ENCODE results near the gene SESN1. TPM values are rescaled to one million over a fixed set of nuclear protein-coding genes. Genes with fewer than 3 reads are reported as not detected.

Gene SESN1
- total RNA-seq, 2 experiments from 2014 or later, result 9.3 to 10.6 TPM

- ChIA-PET CTCF (interaction anchor here (0.7 to 1.0 kb wide), 3 partner anchors 14 to 223 kb away, joined by 3 to 5 read pairs (median 3); no protein-coding TSS in a partner anchor), POLR2A (no interaction called here)
- H3K9me3 Mint-ChIP-seq, result no peaks in the 10 kb centered on the region
- peaks cover 29% of the 10 kb centered on the region for H3K4me1 Mint-ChIP-seq (ENCODE audit: low read depth)
- H3K27me3 Mint-ChIP-seq, result no peaks in the 10 kb centered on the region
- H3K36me3 Mint-ChIP-seq, result no peaks in the 10 kb centered on the region
- intact Hi-C loops (cut with micrococcal nuclease), result loop anchor here (1.0 kb wide), 1 partner anchor 49 kb away; no protein-coding TSS in a partner anchor
- no peak overlapping the region for H3K27ac Mint-ChIP-seq
- H3K4me3 Mint-ChIP-seq, result no peak overlapping the region
- no peak for DNase-seq
These were observed 36.0 kb downstream of the SESN1 start for GRCh38 chr6:109058620-109059019.

GRCh38 chr6:109056661-109057060 lies 38.0 kb downstream of the SESN1 start:
- H3K9me3 Mint-ChIP-seq, result no peaks in the 10 kb centered on the region
- peaks cover 25% of the 10 kb centered on the region for H3K4me1 Mint-ChIP-seq (ENCODE audit: low read depth)
- intact Hi-C loops (cut with micrococcal nuclease), result no loop called here
- no peak for DNase-seq
- H3K36me3 Mint-ChIP-seq, result no peaks in the 10 kb centered on the region
- ChIA-PET POLR2A (no interaction called here), CTCF (no interaction called here)
- H3K27ac Mint-ChIP-seq, result no peak overlapping the region
- H3K4me3 Mint-ChIP-seq, result no peak overlapping the region
- H3K27me3 Mint-ChIP-seq, result no peaks in the 10 kb centered on the region

- Mint-ChIP-seq H3K9me3 (no peaks in the 10 kb centered on the region), H3K27me3 (no peaks in the 10 kb centered on the region), H3K4me1 (ENCODE audit: low read depth) (peaks cover 27% of the 10 kb centered on the region), H3K4me3 (no peak overlapping the region), H3K36me3 (no peaks in the 10 kb centered on the region), H3K27ac (no peak overlapping the region)
- CTCF ChIA-PET, result interaction anchor here (0.8 kb wide), 1 partner anchor 17 kb away, joined by 3 read pairs; no protein-coding TSS in a partner anchor
- DNase-seq, result no peak
- intact Hi-C loops (cut with micrococcal nuclease), result no loop called here
- POLR2A ChIA-PET, result no interaction called here
These were observed 38.8 kb downstream of the SESN1 start for GRCh38 chr6:109055771-109056235.

GRCh38 chr6:109053336-109053735 lies 41.3 kb downstream of the SESN1 start:
- peaks cover 20% of the 10 kb centered on the region for H3K4me1 Mint-ChIP-seq (ENCODE audit: low read depth)
- ChIA-PET POLR2A (no interaction called here), CTCF (interaction anchor here (1.4 kb wide), 1 partner anchor 19 kb away, joined by 3 read pairs; no protein-coding TSS in a partner anchor)
- H3K4me3 Mint-ChIP-seq, result no peak overlapping the region
- no peak overlapping the region for H3K27ac Mint-ChIP-seq
- no peak for DNase-seq
- H3K9me3 Mint-ChIP-seq, result no peaks in the 10 kb centered on the region
- peaks cover 4% of the 10 kb centered on the region for H3K36me3 Mint-ChIP-seq
- H3K27me3 Mint-ChIP-seq, result no peaks in the 10 kb centered on the region
- intact Hi-C loops (cut with micrococcal nuclease), result no loop called here

- ChIA-PET POLR2A (no interaction called here), CTCF (interaction anchor here (1.4 kb wide), 1 partner anchor 19 kb away, joined by 3 read pairs; no protein-coding TSS in a partner anchor)
- peaks cover 4% of the 10 kb centered on the region for H3K36me3 Mint-ChIP-seq
- DNase-seq, result no peak
- H3K4me3 Mint-ChIP-seq, result no peak overlapping the region
- no peaks in the 10 kb centered on the region for H3K9me3 Mint-ChIP-seq
- intact Hi-C loops (cut with micrococcal nuclease), result no loop called here
- no peaks in the 10 kb centered on the region for H3K27me3 Mint-ChIP-seq
- peaks cover 22% of the 10 kb centered on the region for H3K4me1 Mint-ChIP-seq (ENCODE audit: low read depth)
- no peak overlapping the region for H3K27ac Mint-ChIP-seq
These were observed 41.8 kb downstream of the SESN1 start for GRCh38 chr6:109052852-109053251.

- H3K27me3 Mint-ChIP-seq, result no peaks in the 10 kb centered on the region
- H3K9me3 Mint-ChIP-seq, result no peaks in the 10 kb centered on the region
- no peak overlapping the region for H3K27ac Mint-ChIP-seq
- no peak overlapping the region for H3K4me3 Mint-ChIP-seq
- H3K36me3 Mint-ChIP-seq, result peaks cover 4% of the 10 kb centered on the region
- DNase-seq, result no peak
- intact Hi-C loops (cut with micrococcal nuclease), result no loop called here
- H3K4me1 Mint-ChIP-seq (ENCODE audit: low read depth), result peaks cover 21% of the 10 kb centered on the region
- CTCF ChIA-PET, result interaction anchor here (1.4 kb wide), 1 partner anchor 20 kb away, joined by 3 read pairs; no protein-coding TSS in a partner anchor
- POLR2A ChIA-PET, result no interaction called here
These were observed 42.5 kb downstream of the SESN1 start for GRCh38 chr6:109052018-109052651.

GRCh38 chr6:109051301-109052017 lies 43.2 kb downstream of the SESN1 start:
- H3K27ac Mint-ChIP-seq, result no peak overlapping the region
- peaks cover 4% of the 10 kb centered on the region for H3K36me3 Mint-ChIP-seq
- H3K4me1 Mint-ChIP-seq (ENCODE audit: low read depth), result peaks cover 21% of the 10 kb centered on the region
- ChIA-PET CTCF (interaction anchor here (1.3 kb wide), 1 partner anchor 22 kb away, joined by 3 read pairs; no protein-coding TSS in a partner anchor), POLR2A (no interaction called here)
- DNase-seq, result no peak
- intact Hi-C loops (cut with micrococcal nuclease), result no loop called here
- H3K9me3 Mint-ChIP-seq, result no peaks in the 10 kb centered on the region
- no peaks in the 10 kb centered on the region for H3K27me3 Mint-ChIP-seq
- H3K4me3 Mint-ChIP-seq, result no peak overlapping the region

- intact Hi-C loops (cut with micrococcal nuclease), result no loop called here
- peaks cover 4% of the 10 kb centered on the region for H3K36me3 Mint-ChIP-seq
- H3K27ac Mint-ChIP-seq, result no peak overlapping the region
- ChIA-PET POLR2A (no interaction called here), CTCF (interaction anchor here (0.6 to 1.3 kb wide), 2 partner anchors 13 to 23 kb away, joined by 3 read pairs; no protein-coding TSS in a partner anchor)
- no peaks in the 10 kb centered on the region for H3K9me3 Mint-ChIP-seq
- no peak for DNase-seq
- no peaks in the 10 kb centered on the region for H3K27me3 Mint-ChIP-seq
- no peak overlapping the region for H3K4me3 Mint-ChIP-seq
- H3K4me1 Mint-ChIP-seq (ENCODE audit: low read depth), result peaks cover 21% of the 10 kb centered on the region
These were observed 44.1 kb downstream of the SESN1 start for GRCh38 chr6:109050447-109051102.

GRCh38 chr6:109050012-109050411 lies 44.6 kb downstream of the SESN1 start:
- CTCF ChIA-PET, result interaction anchor here (0.6 to 1.3 kb wide), 2 partner anchors 13 to 23 kb away, joined by 3 read pairs; no protein-coding TSS in a partner anchor
- Mint-ChIP-seq H3K27me3 (no peaks in the 10 kb centered on the region), H3K4me1 (ENCODE audit: low read depth) (peaks cover 21% of the 10 kb centered on the region), H3K27ac (no peak overlapping the region), H3K36me3 (peaks cover 4% of the 10 kb centered on the region), H3K9me3 (no peaks in the 10 kb centered on the region), H3K4me3 (no peak overlapping the region)
- intact Hi-C loops (cut with micrococcal nuclease), result no loop called here
- DNase-seq, result no peak
- POLR2A ChIA-PET, result no interaction called here

GRCh38 chr6:109048670-109049415 lies 45.8 kb downstream of the SESN1 start:
- H3K4me1 Mint-ChIP-seq (ENCODE audit: low read depth), result peaks cover 21% of the 10 kb centered on the region
- ChIA-PET CTCF (no interaction called here), POLR2A (no interaction called here)
- no peaks in the 10 kb centered on the region for H3K9me3 Mint-ChIP-seq
- peaks cover 4% of the 10 kb centered on the region for H3K36me3 Mint-ChIP-seq
- no peak overlapping the region for H3K27ac Mint-ChIP-seq
- no peak overlapping the region for H3K4me3 Mint-ChIP-seq
- no peaks in the 10 kb centered on the region for H3K27me3 Mint-ChIP-seq
- no peak for DNase-seq
- intact Hi-C loops (cut with micrococcal nuclease), result no loop called here

GRCh38 chr6:109048176-109048575 lies 46.5 kb downstream of the SESN1 start:
- no peak overlapping the region for H3K4me3 Mint-ChIP-seq
- no peak for DNase-seq
- no peaks in the 10 kb centered on the region for H3K9me3 Mint-ChIP-seq
- POLR2A ChIA-PET, result no interaction called here
- intact Hi-C loops (cut with micrococcal nuclease), result no loop called here
- peaks cover 4% of the 10 kb centered on the region for H3K36me3 Mint-ChIP-seq
- CTCF ChIA-PET, result no interaction called here
- H3K27me3 Mint-ChIP-seq, result no peaks in the 10 kb centered on the region
- peaks cover 17% of the 10 kb centered on the region for H3K4me1 Mint-ChIP-seq (ENCODE audit: low read depth)
- no peak overlapping the region for H3K27ac Mint-ChIP-seq

- DNase-seq, result no peak
- POLR2A ChIA-PET, result no interaction called here
- intact Hi-C loops (cut with micrococcal nuclease), result no loop called here
- Mint-ChIP-seq H3K36me3 (peaks cover 4% of the 10 kb centered on the region), H3K4me3 (no peak overlapping the region), H3K4me1 (ENCODE audit: low read depth) (peaks cover 12% of the 10 kb centered on the region), H3K27ac (no peak overlapping the region), H3K27me3 (no peaks in the 10 kb centered on the region), H3K9me3 (no peaks in the 10 kb centered on the region)
- CTCF ChIA-PET, result interaction anchor here (0.6 kb wide), 1 partner anchor 480 kb away, joined by 3 read pairs; no protein-coding TSS in a partner anchor
These were observed 49.2 kb downstream of the SESN1 start for GRCh38 chr6:109045493-109045892.
